Spleen (tissue), 7 donors: Measurements from ENCODE around the gene FBXO28.

ENCODE experiments used
- POLR2AphosphoS5 ChIP-seq, 3 donors: sonication (generic); formaldehyde crosslinking; IDR thresholded peaks; one replicate each; pipeline ENCODE4 v1.5.1; 2017; ENCODE audit warnings: antibody characterized with exemption in 3 of 3
- TF ChIP-seq, protein P1 (sequence below), 11 experiments: fragments of 200-600 bp in 7 of 11; fragments of 450-650 bp in 4 of 11; sonication (generic) in 4 of 11; IDR thresholded peaks in 8 of 11; conservative IDR thresholded peaks in 3 of 11; 1 replicate in 7 of 11; 2 replicates in 4 of 11; pipeline versions ENCODE4 v1.4.0 to v1.8.0; 2016 to 2021; ENCODE audit warnings: antibody characterized with exemption in 11 of 11, inconsistent platforms in 4 of 11, mild to moderate bottlenecking in 1 of 11
- donor health status: DM: no; HTN: no; CAD: no; lungs with moderate emphysema.
- donor health status: DM: no; HTN: no; CAD: no.
- donor health status: DM: no; HTN: no; CAD: no.

DNA sequence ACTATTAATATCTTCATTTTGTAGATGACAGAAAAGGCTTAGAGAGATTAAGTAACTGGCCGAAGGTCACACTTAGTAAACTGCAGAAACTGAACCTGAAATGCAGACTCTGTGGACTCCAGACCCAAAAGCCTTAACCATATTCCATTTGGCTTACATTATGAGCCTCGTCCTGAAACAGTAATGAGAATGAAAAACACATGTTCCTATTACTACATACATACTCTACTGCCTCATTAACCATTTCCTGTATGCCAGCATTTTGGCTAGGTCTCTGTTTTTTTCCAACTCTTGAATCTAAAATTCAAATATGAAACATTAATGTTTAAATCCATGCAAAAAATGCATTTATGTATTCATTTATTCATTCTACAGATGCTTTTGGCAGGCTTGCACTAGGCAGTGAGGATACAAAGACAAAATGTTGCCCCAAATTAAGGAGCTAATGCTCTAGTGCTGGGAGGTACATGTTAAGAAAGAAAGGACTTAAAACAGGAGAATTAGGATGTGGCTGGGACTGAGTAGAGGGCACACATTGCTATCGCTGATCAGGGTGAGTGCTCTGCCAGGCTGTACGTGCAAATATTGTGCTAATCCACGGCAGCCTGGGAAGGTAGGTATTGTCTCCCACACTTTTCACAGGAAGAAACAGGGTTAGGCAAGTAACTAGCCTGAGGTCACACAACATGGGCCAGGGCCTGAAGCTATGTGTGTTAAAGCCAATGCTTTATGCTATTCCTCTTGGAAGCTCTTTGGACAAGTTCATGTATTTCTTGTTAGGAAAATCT, 83.1 kb downstream of the FBXO28 start:
- TF ChIP-seq, protein P1, sequence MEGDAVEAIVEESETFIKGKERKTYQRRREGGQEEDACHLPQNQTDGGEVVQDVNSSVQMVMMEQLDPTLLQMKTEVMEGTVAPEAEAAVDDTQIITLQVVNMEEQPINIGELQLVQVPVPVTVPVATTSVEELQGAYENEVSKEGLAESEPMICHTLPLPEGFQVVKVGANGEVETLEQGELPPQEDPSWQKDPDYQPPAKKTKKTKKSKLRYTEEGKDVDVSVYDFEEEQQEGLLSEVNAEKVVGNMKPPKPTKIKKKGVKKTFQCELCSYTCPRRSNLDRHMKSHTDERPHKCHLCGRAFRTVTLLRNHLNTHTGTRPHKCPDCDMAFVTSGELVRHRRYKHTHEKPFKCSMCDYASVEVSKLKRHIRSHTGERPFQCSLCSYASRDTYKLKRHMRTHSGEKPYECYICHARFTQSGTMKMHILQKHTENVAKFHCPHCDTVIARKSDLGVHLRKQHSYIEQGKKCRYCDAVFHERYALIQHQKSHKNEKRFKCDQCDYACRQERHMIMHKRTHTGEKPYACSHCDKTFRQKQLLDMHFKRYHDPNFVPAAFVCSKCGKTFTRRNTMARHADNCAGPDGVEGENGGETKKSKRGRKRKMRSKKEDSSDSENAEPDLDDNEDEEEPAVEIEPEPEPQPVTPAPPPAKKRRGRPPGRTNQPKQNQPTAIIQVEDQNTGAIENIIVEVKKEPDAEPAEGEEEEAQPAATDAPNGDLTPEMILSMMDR (IDR thresholded peaks at IDR 0.05 in 8 of 11, conservative IDR thresholded peaks at IDR 0.05 in 3 of 11) = no peak
- TF ChIP-seq POLR2AphosphoS5 (IDR thresholded peaks at IDR 0.05) = no peak
